Hepatocyte (in vitro differentiated cells): ENCODE data around the gene BIK.

Experiments
- EZH2 ChIP-seq: fragments of 200-600 bp; sonication (generic); IDR thresholded peaks from 2 replicates; pipeline ENCODE4 v1.6.1; 2016; ENCODE audit warnings: antibody characterized with exemption, mild to moderate bottlenecking, borderline replicate concordance
- TF ChIP-seq, protein P1 (sequence below): fragments of 200-600 bp; sonication (generic); IDR thresholded peaks from 2 replicates; pipeline ENCODE4 v1.5.1; 2016; ENCODE audit warnings: antibody characterized with exemption, mild to moderate bottlenecking; ENCODE audit not compliant: poor library complexity

DNA sequence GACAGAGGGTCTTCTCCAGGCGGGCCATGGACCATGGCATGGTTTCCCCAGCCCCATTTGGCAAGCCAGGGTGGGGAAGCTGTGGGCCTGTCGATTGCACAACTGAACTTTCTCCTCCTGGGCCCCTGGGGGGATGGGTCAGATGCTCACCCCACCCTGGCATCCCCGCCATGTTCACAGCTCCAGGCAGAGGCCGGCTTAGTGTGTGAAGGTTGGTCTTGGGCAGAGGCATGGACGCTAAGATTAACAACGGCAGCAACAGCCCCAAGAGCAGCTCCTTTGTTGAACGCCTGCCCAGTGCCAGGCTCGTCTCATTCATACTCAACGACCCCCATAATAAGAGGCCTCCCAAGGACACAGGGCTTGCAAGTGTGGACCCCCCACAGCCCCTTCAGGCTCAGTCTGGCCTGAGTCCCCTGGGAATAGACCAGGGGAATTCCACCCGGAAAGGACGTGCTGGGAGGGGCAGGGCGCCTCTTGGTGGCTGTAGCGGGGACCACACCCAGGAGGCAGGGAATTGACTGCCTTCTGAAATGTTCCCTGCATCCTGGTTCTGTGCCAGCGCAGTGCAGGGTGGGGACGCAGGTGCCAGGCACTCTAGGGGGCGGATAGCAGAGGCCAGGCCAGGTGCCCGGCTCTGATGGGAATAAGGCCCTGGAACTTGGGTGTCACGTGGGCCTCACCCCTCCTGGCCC, 49.1 kb downstream of the BIK start:
- TF ChIP-seq, protein P1, sequence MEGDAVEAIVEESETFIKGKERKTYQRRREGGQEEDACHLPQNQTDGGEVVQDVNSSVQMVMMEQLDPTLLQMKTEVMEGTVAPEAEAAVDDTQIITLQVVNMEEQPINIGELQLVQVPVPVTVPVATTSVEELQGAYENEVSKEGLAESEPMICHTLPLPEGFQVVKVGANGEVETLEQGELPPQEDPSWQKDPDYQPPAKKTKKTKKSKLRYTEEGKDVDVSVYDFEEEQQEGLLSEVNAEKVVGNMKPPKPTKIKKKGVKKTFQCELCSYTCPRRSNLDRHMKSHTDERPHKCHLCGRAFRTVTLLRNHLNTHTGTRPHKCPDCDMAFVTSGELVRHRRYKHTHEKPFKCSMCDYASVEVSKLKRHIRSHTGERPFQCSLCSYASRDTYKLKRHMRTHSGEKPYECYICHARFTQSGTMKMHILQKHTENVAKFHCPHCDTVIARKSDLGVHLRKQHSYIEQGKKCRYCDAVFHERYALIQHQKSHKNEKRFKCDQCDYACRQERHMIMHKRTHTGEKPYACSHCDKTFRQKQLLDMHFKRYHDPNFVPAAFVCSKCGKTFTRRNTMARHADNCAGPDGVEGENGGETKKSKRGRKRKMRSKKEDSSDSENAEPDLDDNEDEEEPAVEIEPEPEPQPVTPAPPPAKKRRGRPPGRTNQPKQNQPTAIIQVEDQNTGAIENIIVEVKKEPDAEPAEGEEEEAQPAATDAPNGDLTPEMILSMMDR, result no peak
- no peak for TF ChIP-seq EZH2
